Smooth muscle cell (in vitro differentiated cells): ENCODE results near the gene INSM2. TPM values are rescaled to one million over a fixed set of nuclear protein-coding genes. Genes with fewer than 3 reads are reported as not detected.
A peak's percentile ranks its signal among the peaks of the same experiment; 100 is the strongest.

ENCODE experiments used
- DNase-seq: peaks from one replicate; lab custom pipeline; 2025; ENCODE audit not compliant: unreplicated experiment; lab: John Stamatoyannopoulos, UW
- H2AFZ ChIP-seq: fragments of 200-600 bp; sonication (generic); 2 replicates; pipeline ENCODE4 v1.6.0; 2016; ENCODE audit warnings: antibody characterized with exemption, low read depth, mild to moderate bottlenecking
- H3F3A ChIP-seq: fragments of 200-600 bp; sonication (generic); 2 replicates; pipeline ENCODE4 v1.6.0; 2017; ENCODE audit warnings: antibody characterized with exemption, low read depth
- H3K27ac ChIP-seq: fragments of 200-600 bp; sonication (generic); 2 replicates; pipeline ENCODE4 v1.5.1; 2016; ENCODE audit warnings: low read depth, mild to moderate bottlenecking
- H3K27me3 ChIP-seq: fragments of 200-600 bp; sonication (generic); 2 replicates; pipeline ENCODE4 v1.6.1; 2016; ENCODE audit warnings: low read depth, mild to moderate bottlenecking
- H3K36me3 ChIP-seq: fragments of 200-600 bp; sonication (generic); 2 replicates; pipeline ENCODE4 v1.5.1; 2016; ENCODE audit warnings: low read depth
- H3K4me1 ChIP-seq: fragments of 200-600 bp; sonication (generic); 2 replicates; pipeline ENCODE4 v1.5.1; 2016; ENCODE audit warnings: low read depth
- H3K4me2 ChIP-seq: fragments of 200-600 bp; sonication (generic); 2 replicates; pipeline ENCODE4 v1.6.0; 2016; ENCODE audit warnings: mild to moderate bottlenecking
- H3K4me3 ChIP-seq: fragments of 200-600 bp; sonication (generic); 2 replicates; pipeline ENCODE4 v1.5.1; 2016; ENCODE audit warnings: mild to moderate bottlenecking
- H3K79me2 ChIP-seq: fragments of 200-600 bp; sonication (generic); 2 replicates; pipeline ENCODE4 v1.6.0; 2016; ENCODE audit warnings: low read depth, mild to moderate bottlenecking
- H3K9ac ChIP-seq: fragments of 200-600 bp; sonication (generic); 2 replicates; pipeline ENCODE4 v1.6.0; 2016; ENCODE audit warnings: low read depth
- H3K9me3 ChIP-seq: fragments of 200-600 bp; sonication (generic); replicated peaks from 2 replicates; pipeline ENCODE4 v1.5.1; 2016; ENCODE audit warnings: low read depth
- H4K20me1 ChIP-seq: fragments of 200-600 bp; sonication (generic); 2 replicates; pipeline ENCODE4 v1.6.0; 2016; ENCODE audit warnings: low read depth
- WGBS: methylation state at CpG from one replicate; pipeline ENCODE4 v1.1.7; 2016; ENCODE audit warnings: low lambda C conversion rate; 5-methylcytosine and 5-hydroxymethylcytosine counted together
- polyA plus RNA-seq: library from polyadenylated mRNA; unstranded; fragments of >200 nt; fragmentation: Nextera tagmentation; extraction: Ambion mirVana; gene quantifications from 2 replicates; pipeline ENCODE4 v1.2.1, GENCODE V29; 2016
- total RNA-seq: library from RNA; depleted of rRNA; stranded (reverse); fragments of >200 nt; gene quantifications from 2 replicates; pipeline ENCODE4 v1.2.3, GENCODE V29; 2014
- TF ChIP-seq, protein P1 (sequence below): fragments of 200-600 bp; sonication (generic); IDR thresholded peaks from 2 replicates; pipeline ENCODE4 v1.5.1; 2017; ENCODE audit warnings: borderline replicate concordance, mild to moderate bottlenecking, antibody characterized with exemption; ENCODE audit not compliant: insufficient read depth, poor library complexity, severe bottlenecking

INSM2 gene
- total and polyA plus RNA-seq, 2 experiments from 2014 or later, result not detected

DNA sequence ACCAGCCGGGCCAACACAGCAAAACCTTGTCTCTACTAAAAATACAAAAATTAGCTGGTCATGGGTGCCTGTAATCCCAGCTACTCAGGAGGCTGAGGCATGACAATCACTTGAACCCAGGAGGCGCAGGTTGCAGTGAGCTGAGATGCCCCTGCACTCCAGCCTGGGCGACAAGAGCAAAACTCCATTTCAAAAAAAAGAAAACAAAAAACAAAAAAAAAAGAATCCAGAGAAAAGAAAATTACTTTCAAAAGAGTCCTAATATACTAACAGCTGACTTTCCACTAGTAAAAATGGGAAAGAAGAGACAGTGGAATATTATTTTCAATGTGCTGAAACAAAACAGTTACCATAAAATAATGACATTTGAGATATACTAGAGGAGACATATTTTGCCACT is 8.3 kb upstream of the INSM2 start:
- DNase-seq, result no peak
- Histone ChIP-seq H3K9ac (no peak overlapping the region), H4K20me1 (no peaks in the 10 kb centered on the region), H3K27ac (no peak overlapping the region), H2AFZ (no peak overlapping the region), H3K79me2 (no peaks in the 10 kb centered on the region), H3K27me3 (peaks cover 38% of the 10 kb centered on the region), H3K4me2 (no peak overlapping the region), H3K4me1 (no peaks in the 10 kb centered on the region), H3K4me3 (no peak overlapping the region), H3K36me3 (no peaks in the 10 kb centered on the region), H3K9me3 (no peaks in the 10 kb centered on the region), H3F3A (no peaks in the 10 kb centered on the region)
- TF ChIP-seq, protein P1, sequence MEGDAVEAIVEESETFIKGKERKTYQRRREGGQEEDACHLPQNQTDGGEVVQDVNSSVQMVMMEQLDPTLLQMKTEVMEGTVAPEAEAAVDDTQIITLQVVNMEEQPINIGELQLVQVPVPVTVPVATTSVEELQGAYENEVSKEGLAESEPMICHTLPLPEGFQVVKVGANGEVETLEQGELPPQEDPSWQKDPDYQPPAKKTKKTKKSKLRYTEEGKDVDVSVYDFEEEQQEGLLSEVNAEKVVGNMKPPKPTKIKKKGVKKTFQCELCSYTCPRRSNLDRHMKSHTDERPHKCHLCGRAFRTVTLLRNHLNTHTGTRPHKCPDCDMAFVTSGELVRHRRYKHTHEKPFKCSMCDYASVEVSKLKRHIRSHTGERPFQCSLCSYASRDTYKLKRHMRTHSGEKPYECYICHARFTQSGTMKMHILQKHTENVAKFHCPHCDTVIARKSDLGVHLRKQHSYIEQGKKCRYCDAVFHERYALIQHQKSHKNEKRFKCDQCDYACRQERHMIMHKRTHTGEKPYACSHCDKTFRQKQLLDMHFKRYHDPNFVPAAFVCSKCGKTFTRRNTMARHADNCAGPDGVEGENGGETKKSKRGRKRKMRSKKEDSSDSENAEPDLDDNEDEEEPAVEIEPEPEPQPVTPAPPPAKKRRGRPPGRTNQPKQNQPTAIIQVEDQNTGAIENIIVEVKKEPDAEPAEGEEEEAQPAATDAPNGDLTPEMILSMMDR, result no peak
- 90% methylated on average over 3 of the region's 3 CpGs for WGBS

DNA sequence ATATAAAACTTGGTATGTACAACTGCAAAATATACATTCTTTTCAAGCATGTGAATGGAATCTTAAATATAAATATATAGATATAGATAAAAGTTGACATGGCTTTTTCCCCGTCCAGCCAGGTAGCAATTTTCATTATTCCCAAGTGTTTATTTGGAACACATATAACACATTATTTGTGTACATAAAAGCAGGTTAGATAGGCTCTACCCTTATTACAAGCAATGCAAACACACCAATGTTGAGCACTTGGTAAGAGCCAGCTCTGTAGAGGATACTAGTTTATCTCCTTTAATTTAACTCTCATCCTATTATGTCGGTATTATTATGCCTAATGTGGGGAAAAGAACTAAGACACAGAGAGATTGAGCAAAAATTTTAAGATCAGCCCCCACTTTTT is 7.0 kb upstream of the INSM2 start:
- Histone ChIP-seq H3K9ac (no peak overlapping the region), H3K4me3 (no peak overlapping the region), H4K20me1 (no peaks in the 10 kb centered on the region), H2AFZ (no peak overlapping the region), H3K27me3 (peaks cover 51% of the 10 kb centered on the region), H3K9me3 (no peaks in the 10 kb centered on the region), H3F3A (no peaks in the 10 kb centered on the region), H3K27ac (no peak overlapping the region), H3K36me3 (no peaks in the 10 kb centered on the region), H3K4me2 (no peak overlapping the region), H3K79me2 (no peaks in the 10 kb centered on the region), H3K4me1 (no peaks in the 10 kb centered on the region)
- TF ChIP-seq, protein P1, result no peak
- 87% methylated on average over 2 of the region's 2 CpGs for WGBS
- no peak for DNase-seq

DNA sequence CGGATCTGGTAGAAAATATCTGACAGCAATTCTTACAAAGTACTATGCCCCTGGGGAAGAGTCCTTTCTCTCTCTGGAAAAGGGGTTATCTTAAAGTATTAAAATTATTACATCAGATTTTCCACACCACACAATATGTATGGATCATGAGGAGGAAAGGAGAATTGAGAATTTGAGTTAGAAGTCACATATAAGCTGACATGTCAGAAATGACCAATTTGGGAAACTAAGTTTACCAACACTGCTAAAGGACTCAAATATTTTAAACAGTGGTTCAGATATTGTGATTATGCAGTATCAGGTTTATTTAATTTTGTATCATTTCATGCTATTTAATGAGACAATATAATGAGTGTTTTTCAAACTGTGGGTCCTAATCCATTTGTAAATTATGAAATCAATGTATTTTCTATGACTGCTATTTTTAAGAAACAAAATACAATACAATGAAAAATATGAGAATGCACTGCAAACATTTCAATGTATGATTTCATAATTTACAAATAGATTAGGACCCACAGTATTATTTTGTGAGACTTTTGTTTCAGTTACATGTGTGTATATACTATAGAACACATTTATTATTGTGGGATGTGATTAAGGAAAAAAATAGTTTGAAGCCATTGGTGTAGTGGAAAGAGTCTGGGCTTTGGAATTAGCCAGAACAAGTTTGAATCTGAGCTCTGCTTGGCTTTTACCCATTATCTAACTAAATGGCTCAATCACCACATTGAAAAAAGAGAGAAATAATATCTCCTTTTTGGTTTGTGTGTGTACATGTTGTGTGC is 1.8 kb upstream of the INSM2 start:
- H3K79me2 ChIP-seq, result no peaks in the 10 kb centered on the region
- H3K9me3 ChIP-seq, result no peaks in the 10 kb centered on the region
- peaks cover 99% of the 10 kb centered on the region for H3K27me3 ChIP-seq
- peaks cover 6% of the 10 kb centered on the region for H4K20me1 ChIP-seq
- no peak overlapping the region for H3K27ac ChIP-seq
- H3K4me3 ChIP-seq, result no peak overlapping the region
- no peak overlapping the region for H3K9ac ChIP-seq
- no peaks in the 10 kb centered on the region for H3K36me3 ChIP-seq
- TF ChIP-seq, protein P1, result no peak
- no peak for DNase-seq
- H3K4me2 ChIP-seq, result no peak overlapping the region
- H3K4me1 ChIP-seq, result peaks cover 12% of the 10 kb centered on the region
- 91% methylated on average over 1 of the region's 1 CpG for WGBS
- H3F3A ChIP-seq, result no peaks in the 10 kb centered on the region
- H2AFZ ChIP-seq, result no peak overlapping the region

DNA sequence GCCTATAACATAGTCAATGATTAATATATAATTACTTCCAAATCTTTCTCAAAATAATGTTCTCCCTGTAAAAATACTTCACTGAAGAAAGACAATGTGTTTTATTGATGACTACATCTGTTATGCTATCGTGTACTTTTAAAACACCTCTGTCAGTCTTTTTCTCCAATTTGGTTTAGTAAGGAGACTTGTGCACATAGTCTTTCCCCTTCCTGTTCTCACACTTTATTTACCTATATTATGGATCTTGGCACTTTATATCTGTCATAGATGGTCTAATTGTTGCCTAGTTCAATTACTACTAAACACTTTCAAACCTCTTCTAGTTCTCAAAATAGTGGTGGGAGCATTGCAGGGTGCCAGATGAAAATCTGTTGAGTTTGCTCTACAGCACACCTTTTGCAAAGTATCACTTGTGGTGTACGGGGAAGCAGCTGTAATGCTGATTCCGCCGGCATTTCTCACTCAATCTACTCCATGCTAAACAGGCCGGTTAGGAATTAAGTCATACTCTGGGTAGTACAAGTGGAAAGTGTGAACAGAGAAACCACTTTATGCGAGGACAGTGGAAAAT is 1.1 kb upstream of the INSM2 start:
- 23% methylated on average over 6 of the region's 6 CpGs for WGBS
- no peaks in the 10 kb centered on the region for H3K9me3 ChIP-seq
- H3K79me2 ChIP-seq, result no peaks in the 10 kb centered on the region
- peak overlapping the region; percentile 99 for H3K4me2 ChIP-seq
- DNase-seq, result no peak
- TF ChIP-seq, protein P1, result no peak
- no peak overlapping the region for H2AFZ ChIP-seq
- H4K20me1 ChIP-seq, result peaks cover 6% of the 10 kb centered on the region
- no peaks in the 10 kb centered on the region for H3K36me3 ChIP-seq
- H3K4me1 ChIP-seq, result peaks cover 12% of the 10 kb centered on the region
- no peak overlapping the region for H3K9ac ChIP-seq
- no peak overlapping the region for H3K27ac ChIP-seq
- H3K4me3 ChIP-seq, result peak overlapping the region; percentile 64
- peaks cover 97% of the 10 kb centered on the region for H3K27me3 ChIP-seq
- H3F3A ChIP-seq, result no peaks in the 10 kb centered on the region
